CD4-positive, alpha-beta T cell treated with Interleukin-15 for 1 hour (primary cell): Measurements from ENCODE around the gene MAD1L1.
A peak's percentile ranks its signal among the peaks of the same experiment; 100 is the strongest.

Experiments
- DNase-seq: peaks from one replicate; pipeline ENCODE4 v3.0.0-alpha.2; 2020

MAD1L1 gene

DNA sequence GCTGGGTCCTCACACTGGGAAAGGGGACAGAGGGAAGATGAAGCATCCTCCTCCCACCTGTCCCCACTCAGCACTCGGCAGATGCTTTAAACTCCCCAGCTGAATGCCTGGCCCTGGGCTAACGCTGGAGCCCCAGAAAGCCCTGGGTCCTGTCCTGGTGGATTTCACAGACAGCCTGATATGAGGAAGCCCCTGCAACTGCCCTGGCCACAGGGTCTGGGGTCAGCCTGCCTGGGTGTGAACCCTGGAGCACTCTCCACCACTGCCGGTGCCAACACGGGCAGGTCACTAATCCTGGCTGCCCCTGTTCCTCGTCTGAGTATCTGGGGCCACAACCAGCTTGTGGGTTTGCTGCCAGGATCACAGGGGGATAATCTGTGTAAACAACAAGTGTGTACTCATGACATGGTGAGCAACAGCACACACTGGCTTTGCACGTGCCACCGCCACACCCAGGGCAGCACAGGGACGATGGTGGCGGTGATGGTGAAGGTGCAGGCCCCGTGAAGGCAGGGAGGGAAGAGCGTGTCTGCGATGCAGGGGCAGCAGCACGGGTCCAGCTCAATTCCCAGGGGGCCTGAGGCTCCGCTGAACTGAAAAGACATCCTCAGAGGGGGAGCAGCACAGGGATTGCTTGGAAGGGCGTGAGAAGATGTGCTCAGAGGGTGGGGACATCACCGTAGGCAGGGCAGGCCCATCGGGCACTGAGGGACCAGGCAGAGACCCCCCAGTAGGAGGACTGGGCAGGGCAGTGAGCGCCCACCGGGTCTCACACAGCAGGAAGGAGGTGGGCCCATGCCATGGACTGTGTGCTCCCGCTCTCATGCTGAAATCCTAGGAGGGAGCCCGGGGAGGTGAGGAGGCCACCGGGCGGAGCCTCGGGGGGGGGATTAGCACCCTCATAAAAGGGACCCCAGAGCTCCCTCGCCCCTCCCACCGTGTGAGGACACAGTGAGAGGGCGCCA lies 238.7 kb downstream of the MAD1L1 start:
- no peak for DNase-seq

DNA sequence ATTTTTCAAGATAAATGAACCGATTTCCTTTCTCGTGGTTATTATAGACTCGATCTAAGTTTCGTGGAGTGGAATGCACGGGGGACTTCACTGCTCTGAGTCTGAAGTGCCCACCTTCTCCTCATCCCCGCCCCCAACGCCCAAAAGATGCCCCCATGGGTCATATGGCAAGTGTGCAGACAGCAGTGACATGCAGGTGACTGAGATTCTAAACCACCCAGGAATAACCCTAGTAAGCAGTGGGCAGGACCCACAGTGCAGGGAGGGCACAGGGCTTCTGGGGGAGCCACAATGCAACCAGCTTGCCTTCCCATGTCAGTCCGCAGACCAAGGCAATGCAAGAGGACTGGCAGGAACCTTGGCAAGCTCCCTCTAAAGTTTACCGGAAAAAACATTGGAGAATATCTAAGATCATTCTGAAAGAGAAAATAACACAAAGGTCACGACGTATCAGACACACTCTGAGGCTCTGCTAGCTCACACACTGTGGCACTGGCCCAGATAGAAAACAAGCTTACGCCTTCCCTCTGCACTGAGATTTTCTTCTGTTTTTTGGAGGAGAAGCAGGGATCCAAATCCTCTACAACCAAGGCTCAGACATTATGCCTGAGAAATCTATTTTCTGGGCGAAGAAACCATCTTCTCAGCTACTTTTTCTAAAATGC lies 239.6 kb downstream of the MAD1L1 start:
- DNase-seq, result no peak

DNA sequence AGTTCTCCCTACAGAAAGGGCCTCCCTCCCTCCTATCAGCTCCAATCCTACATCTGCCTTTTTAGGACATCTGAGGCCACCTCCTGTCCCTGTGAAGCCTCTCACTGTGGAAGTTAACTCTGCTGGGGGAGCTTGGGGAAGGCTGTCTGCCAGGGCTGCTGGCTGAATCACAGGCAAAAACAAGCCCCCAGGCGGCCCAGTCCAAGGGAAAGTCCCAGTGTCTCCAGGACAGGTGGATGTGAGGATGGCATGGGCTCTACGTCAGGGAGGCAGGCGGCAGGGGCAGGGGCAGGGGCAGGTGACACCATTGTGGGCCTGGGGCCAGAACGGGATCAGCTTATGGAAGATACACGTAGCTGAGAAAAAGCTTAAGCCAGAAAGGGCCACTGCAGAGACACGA lies 240.2 kb downstream of the MAD1L1 start:
- DNase-seq, result no peak

DNA sequence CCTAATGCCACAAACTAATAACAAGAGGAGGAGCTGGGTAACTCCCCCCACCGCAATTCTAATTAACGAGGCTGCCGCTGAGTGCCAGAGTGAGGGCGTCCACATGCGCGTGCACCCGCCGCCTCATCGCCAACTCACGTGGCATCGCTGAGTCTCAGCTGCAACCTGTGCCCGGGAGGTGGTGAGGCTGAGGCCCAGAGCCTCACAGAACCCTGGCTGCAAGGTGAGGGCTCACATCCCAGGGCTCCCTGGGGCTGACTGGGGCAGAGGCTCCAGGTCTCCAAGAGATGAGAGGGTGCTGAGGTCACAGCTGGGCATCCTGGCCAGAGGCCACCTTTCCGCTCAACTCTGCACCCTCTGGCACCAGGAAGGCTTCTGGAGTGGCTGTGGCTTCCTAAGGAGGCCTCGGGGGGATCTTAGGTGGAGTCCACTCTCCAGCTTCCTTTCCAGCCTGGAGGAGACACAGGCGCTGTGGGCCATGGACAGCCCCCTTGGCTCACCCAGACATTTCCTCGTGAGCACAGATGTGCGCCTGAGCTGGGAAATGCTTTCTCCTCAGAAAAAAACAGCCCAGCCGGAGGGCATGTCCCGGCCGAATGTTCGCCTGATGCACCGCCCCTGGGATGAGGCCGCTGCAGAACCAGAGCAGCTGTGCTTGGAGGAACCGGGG lies 242.6 kb downstream of the MAD1L1 start:
- DNase-seq, result no peak

DNA sequence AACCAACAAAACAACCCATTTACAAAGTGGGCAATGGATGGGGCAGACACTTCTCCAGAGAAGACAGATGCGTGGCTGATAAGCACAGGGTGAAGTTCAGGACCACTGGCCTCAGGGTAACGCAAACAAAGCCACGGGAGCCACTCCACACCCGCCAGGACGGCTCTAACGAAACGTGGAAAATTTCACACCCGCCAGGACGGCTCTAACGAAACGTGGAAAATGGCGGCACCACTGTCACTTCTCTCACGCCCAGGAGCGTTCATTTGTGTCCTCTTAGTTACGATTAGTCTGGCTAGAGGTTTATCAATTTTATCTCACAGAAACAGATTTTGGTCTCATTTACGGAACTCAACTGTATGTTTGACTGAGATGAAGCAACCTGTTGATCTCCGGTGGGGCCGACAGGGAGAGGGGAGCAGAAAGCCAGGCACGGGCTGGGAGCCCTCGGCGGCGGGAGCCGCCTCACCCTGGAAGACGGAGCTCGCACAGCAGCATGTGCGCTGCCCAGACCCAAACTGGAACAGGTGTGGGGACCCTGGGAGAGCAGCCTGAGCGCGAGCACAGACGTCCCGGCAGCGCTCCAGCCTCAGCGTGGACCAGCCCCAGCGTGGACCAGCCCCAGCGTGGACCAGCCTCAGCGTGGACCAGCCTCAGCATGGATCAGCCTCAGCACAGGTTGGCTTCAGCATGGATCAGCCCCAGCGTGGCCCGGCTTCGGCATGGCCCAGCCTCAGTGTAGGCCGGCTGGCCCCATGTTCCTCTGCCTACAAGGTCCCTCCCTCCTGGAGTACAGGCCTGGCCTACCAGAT lies 243.5 kb downstream of the MAD1L1 start:
- DNase-seq, result no peak

DNA sequence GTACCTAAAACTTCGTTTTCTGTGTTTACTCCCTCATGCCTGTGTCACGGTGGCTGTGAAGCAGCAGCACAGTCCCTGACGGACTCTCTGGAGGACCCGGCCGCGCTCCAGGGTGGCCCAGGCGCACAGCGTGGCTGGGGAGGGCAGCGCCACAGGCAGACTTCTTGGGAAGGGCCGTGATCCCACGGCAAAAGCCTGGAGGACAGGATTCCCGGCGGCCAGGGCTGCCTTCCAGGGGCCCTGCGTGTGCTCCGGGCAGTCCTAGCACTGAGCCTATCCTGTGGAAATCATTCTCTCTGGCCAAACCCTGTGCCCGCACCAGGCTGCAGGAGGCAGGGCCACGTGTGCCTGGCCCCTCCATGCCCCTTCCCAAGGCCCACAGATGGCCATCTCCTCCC lies 244.2 kb downstream of the MAD1L1 start:
- DNase-seq, result no peak

DNA sequence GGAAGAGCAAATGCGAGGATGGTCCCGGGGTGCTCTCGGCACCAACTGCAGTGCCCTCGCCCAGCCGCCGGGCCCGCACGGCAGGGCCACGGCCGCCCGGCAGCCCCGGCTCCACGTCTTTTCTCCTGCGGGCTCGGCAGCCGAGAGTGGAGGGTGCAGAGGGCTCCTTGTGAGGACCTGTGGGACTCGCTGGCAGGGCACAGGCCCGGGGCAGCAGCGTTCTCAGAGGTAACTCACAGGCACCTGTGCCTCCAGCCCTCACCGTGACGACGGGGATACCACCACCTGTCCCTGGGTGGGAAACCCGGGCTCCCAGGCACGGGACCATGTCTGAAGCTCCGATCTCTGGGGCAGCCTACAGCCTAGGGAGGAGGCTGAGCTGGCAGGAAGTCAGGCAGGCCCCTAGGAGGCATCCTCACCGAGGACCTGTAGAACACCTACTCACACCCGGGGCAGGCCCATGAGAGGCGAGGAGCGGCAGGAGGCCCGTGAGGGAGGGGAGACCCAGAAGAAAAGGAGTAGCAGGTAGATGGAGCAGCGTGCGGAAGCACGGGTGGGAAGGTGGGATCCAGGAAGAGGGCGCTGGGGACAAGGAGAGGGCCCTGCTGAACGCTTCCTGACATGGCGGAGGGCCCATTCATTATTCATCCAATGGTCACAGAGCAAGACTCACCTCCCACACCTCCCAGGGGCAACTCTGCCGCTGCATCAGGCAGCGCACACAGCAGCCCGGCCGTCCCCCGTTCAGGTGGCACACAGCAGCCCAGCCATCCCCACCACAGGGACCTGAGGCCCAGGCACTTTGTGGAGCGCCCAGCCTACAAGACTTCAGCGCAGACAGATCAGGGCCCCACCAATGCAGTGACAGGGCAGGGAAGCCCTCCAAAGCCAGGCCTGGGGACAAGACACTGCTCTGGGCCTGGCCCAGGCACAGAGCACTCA lies 244.9 kb downstream of the MAD1L1 start:
- DNase-seq, result no peak

DNA sequence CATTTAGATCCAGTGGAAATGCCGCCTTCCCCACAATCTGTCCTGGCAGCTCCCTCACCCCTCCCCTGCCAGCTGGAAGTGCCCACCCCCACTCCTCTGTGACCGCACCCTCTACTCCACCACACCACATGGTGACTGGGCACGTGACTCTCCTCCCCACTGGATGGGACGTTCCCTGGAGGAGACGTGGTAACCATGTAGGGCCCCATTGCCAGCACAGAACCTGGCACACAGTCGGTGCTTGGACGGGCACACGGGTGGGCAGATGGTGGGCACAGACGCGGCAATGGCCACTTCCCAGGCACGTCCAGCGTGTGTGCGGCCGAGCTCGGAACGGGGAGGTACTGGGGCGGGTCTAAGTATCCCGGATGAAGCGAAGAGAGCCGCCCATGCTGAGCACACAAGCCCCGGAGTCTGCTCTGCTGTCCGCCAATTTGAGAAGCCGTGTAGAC lies 245.6 kb downstream of the MAD1L1 start:
- no peak for DNase-seq

DNA sequence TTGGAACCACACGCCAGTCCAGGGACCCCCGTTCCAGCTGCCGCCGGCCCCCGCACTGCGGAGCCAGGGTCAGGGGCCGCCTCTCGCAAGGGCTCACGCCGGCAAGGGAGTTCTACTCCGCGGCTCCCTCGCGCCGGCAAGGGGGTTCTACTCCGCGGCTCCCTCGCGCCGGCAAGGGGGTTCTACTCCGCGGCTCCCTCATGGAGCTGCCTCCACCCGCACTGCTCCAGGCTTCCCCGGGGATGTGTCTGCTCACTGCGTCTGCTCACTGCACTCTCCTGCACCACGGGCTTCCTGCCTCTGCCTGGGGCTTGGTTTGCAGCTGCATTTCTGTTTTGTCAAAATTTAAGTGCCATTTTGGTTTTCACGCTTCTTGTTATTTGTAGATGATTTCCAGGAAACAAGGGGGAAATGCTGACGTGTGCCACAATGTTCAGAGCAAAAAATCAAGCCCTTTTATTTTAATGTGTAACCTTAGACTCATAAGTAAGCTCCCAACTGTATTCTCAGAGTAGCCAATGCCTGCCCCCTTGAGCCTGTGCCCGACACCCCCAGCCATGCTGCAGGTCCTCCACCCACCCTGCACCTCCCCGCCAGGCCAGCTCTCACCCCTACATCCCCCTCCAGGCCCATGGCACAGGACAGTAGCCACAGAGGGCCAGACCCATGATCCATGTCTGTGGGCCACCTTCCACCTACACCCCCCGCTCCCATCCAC lies 246.2 kb downstream of the MAD1L1 start:
- peak; percentile 52 for DNase-seq

DNA sequence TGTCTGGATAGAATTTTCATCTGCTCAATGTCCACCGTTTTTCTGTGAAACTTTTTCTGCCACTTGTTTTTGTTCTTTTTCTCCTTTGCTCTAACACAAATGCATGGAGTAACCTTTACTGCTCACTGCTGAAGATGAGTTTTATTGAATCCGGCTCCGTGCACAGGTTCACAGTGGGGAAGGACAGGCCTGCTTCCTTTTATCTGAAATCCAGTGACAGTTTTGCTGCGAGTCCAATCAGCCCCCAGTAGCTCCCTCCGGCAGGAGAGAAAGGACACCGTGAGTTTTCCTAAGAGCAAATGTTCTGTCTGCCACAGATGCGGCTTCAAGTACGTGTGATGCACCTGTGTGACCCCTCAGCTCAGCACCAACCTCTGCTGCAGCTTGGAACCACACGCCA lies 246.8 kb downstream of the MAD1L1 start:
- DNase-seq, result no peak

DNA sequence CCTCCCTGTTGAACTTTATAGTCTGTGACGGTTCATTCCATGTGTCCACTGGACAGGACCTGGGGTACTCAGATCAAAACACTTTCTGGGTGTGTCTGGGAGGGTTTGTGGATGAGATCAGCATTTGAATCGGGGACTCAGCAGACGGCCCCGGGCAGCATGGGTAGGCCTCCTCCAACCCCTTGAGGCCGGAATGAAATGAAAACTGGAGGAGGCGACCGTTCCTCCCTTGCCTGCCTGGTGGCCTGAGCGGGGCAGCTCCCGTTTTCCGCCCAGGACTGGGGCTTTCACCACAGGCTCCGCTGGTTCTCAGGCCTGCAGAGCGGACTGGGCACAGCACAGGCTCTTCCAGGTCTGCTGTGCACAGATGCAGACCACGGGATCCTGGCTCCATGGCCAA lies 247.7 kb downstream of the MAD1L1 start:
- no peak for DNase-seq

DNA sequence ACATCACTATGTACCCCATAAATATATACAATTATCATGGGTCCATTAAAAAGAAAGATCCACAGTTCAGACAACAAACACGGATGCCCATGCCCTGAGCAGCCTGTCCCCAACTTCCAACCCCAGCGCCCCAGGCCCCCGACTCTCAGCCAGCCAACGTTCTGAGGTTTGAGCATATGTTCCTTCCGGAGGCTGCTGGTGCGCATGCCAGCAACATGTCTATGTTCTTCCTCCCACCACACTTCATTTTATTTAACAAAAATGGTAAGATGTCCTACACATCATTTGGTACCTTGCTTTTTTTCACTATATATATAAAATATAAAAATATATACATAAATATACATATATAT lies 250.9 kb downstream of the MAD1L1 start:
- no peak for DNase-seq

DNA sequence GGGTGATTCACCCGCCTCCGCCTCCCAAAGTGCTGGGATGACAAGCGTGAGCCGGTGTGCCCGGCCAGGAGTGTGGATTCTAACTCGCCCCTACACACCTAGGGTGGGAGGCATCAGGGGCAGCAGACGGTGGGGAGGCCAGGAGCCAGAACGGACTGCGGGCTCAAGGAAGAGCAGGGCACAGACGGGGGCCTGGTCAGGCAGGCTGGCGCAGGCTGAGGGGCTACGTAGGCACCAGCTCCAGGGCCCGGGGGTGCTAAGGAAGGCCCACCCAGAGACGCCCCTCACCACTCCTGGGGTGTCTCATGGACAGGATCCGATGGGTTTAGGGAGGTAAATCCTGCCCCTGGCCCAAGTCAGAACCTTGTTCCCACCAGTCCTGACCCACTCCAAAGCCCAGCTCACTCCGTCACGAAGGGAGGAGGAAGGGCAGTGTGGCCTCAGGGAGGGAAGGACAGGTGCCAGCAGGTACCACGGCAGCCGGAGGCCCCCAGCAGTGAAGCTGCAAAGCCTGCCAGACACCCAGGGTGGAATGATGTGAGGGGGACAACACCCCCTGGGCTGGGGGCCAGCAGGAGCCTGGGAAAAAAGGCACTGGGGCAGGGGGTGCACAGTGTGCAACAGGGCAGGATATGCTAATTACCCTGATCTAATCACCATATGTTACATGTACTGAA lies 251.4 kb downstream of the MAD1L1 start:
- DNase-seq, result no peak

DNA sequence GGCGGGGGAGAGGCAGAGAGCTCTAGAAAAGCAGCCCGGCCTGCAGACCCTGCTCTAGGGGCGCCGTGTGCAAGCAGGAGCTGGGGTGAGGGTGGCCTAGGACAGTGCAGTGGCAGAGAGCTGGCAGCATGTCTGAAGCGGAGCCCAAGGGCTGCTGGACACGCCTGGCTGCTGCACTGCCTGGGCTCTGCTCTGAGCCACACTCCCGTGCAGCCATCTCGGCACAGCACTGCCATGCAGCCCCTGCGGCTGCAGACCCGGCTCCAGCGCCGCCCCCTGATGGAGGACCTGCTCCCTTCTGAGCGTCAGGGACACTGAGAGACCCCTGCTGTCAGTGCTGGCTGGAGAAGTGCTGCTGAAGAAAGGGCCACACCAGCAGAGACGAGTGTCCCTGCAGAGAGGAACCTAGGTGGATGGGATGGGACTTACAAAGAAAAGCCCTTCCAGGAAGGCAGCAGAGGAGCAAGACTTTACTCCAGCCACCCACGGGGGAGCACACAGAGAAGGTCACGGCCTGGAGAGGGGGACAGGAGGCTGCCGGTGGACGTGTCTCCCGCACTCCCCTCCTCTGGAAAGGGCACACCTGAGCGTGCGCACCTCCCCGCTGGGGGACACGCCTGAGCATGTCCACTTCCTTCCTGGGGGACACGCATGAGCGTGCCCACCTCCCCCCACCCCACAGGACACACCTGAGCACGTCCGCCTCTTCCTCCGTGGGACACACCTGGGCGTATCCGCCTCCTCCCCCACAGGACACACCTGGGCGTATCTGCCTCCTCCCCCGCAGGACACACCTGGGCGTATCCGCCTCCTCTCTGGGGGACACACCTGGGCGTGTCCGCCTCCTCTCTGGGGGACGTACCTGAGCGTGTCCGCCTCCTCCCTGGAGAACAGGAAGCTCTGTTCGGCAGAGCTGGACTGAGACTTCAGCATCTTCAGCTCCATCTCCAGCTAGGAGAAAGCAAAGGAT lies 252.9 kb downstream of the MAD1L1 start:
- DNase-seq, result peak; percentile 81

DNA sequence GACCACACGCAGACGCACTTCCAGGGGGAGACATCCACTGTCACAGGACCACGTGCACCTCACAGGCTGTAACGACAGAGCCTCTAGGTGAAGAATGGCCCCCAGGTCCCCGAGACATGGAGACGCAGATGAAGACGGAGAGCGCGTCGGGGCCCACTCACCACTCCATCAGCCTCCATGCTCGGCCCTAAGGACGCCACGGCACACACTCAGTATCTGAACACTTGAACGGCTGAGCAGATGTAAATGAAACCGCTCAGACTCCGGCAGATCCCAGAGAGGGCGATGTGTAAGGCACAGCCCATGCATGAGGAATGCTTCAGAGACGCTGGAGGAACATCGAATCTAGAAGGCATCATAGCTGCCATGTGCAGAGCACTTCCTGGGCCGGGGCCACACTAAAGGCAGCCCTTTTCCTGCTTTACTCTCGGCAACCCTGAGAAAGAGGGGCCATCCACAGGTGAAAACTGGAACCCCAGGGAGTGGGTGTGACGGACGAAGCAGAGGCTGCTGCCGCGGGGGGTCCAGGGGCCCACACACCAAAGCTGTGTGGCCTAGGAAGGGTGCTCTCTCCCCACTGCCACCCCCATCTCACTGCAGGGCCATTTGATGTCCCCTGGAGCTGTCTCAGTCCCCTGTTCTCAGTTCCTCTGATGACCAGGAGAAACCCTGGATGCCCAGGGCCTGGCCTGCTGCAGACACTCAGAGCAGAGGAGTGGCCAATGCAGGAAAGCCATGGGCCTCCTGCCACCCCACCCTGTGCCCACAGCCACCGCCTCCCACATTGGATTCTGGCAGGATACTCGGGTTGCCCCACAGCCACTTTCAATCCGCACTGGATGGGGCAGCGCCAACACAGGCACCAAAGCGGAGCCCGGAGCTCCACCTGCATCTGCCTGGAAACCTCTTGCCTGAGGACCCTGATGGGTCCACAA lies 253.8 kb downstream of the MAD1L1 start:
- no peak for DNase-seq

DNA sequence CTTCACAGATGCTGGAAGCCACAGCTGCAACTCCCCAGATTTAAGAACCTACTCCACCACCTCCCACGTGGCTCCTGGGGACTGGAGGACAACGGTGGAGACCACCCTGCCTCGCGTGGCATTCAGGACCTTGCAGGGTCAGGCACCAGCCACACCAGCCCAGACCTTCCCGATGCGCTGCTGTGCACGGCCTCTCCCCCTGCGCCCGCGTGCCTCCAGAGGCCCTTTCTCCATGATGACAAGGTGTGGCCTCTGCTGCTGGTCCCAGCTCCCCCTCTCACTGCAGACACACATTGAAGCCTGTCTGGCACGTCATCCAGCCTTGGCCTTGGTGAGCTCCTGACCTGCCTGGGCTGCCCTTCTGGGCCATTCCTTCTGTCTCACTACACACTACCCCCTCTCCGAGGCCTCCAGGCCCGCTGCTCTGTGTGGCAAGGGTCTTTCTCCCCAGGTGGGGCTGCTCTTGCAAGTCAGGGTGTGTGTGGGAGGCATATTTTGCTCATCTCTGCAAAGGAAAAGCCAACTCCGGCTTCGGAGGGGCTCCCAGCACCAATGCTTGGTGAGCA lies 254.8 kb downstream of the MAD1L1 start:
- no peak for DNase-seq

DNA sequence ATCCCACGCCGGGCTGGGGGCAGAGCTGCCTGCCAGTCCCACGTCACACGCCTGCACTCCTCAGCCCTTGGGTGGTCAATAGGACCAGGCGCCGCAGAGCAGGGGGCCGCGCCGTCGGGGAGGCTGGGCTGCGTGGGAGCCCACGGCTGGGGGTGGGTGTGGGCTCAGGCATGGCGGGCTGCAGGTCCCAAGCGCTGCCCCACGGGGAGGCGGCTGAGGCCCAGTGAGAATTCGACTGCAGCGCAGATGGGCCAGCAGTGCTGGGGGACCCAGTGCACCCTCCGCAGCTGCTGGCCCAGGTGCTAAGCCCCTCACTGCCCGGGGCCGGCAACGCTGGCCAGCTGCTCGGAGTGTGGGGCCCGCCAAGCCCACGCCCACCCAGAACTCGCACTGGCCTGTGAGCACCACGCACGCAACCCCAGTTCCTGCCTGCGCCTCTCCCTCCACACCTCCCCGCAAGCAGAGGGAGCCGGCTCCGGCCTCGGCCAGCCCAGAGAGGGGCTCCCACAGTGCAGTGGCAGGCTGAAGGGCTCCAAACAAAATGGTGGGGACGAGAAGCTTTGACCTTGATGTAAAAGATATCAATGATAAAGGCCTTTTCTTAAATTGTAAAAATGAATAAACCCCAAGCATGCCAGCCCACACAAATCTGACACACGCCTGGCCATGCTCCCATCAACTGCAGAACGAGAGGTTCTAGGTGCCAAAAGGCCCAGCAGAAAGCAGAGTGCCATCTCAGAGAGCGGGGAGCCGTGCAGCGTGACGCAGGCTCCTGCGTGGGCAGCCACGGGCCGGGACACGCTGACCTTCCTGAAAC lies 255.5 kb downstream of the MAD1L1 start:
- no peak for DNase-seq
